ENCODE results near the gene FAM81A.
"Not testable (repeated sequence)": the region's sequence is repeated elsewhere in the genome, so short reads cannot be mapped to it uniquely, and the experiment has no call there.

The FAM81A gene

GRCh38 chr15:59521443-59521842 lies 83.5 kb downstream of the FAM81A start:
- H3K27me3 ChIP-seq (ENCODE audit: insufficient read depth, low read length, poor library complexity): no peaks in the 10 kb centered on the region
- no peak overlapping the region for H4K8ac ChIP-seq (ENCODE audit: low read depth, low read length)
- no peak overlapping the region for H4K5ac ChIP-seq (ENCODE audit: low read length)
- H2BK15ac ChIP-seq (replicated peaks; ENCODE audit: low read depth): no peak overlapping the region
- H3K9ac ChIP-seq (ENCODE audit: low read length): no peak overlapping the region
- no peak overlapping the region for H3K56ac ChIP-seq (ENCODE audit: low read length)
- no peak overlapping the region for H3K18ac ChIP-seq (ENCODE audit: low read length)
- no peak overlapping the region for H3K23ac ChIP-seq (ENCODE audit: low read length)
- H2AK5ac ChIP-seq (ENCODE audit: low read length): no peak overlapping the region
- no peaks in the 10 kb centered on the region for H3K79me1 ChIP-seq (ENCODE audit: low read length)
- H2BK120ac ChIP-seq (ENCODE audit: low read depth, low read length): no peak overlapping the region
- no peak overlapping the region for H3K4me2 ChIP-seq (ENCODE audit: low read length)
- H3K4me1 ChIP-seq (ENCODE audit: control insufficient read depth, low read depth, low read length): no peaks in the 10 kb centered on the region
- H2BK5ac ChIP-seq (ENCODE audit: low read length): no peak overlapping the region
- H3K4ac ChIP-seq (ENCODE audit: low read depth, low read length): no peak overlapping the region
- no CpG with 5 or more reads among the region's 5 CpGs for WGBS (ENCODE audit: extremely low coverage, insufficient coverage, low lambda C conversion rate)
- H3K27ac ChIP-seq (ENCODE audit: low read depth, low read length): no peak overlapping the region
- no peak for DNase-seq
- H3K79me2 ChIP-seq (ENCODE audit: control insufficient read depth, insufficient read depth, low read length): no peaks in the 10 kb centered on the region
- H3K36me3 ChIP-seq (ENCODE audit: control insufficient read depth, insufficient read depth, low read length): no peaks in the 10 kb centered on the region
- no peak overlapping the region for H3K4me3 ChIP-seq (ENCODE audit: low read length)

- no peak overlapping the region for H4K5ac ChIP-seq (ENCODE audit: low read length)
- H3K79me2 ChIP-seq (ENCODE audit: control insufficient read depth, insufficient read depth, low read length): no peaks in the 10 kb centered on the region
- no CpG with 5 or more reads among the region's 15 CpGs for WGBS (ENCODE audit: extremely low coverage, insufficient coverage, low lambda C conversion rate)
- no peak overlapping the region for H3K4me3 ChIP-seq (ENCODE audit: low read length)
- H3K36me3 ChIP-seq (ENCODE audit: control insufficient read depth, insufficient read depth, low read length): no peaks in the 10 kb centered on the region
- H3K27me3 ChIP-seq (ENCODE audit: insufficient read depth, low read length, poor library complexity): no peaks in the 10 kb centered on the region
- peak; percentile 28 for DNase-seq
- no peak overlapping the region for H2BK15ac ChIP-seq (replicated peaks; ENCODE audit: low read depth)
- H2BK120ac ChIP-seq (ENCODE audit: low read depth, low read length): no peak overlapping the region
- no peaks in the 10 kb centered on the region for H3K4me1 ChIP-seq (ENCODE audit: control insufficient read depth, low read depth, low read length)
- no peak overlapping the region for H3K9ac ChIP-seq (ENCODE audit: low read length)
- H3K18ac ChIP-seq (ENCODE audit: low read length): no peak overlapping the region
- no peaks in the 10 kb centered on the region for H3K79me1 ChIP-seq (ENCODE audit: low read length)
- no peak overlapping the region for H3K4me2 ChIP-seq (ENCODE audit: low read length)
- H3K56ac ChIP-seq (ENCODE audit: low read length): no peak overlapping the region
- H2AK5ac ChIP-seq (ENCODE audit: low read length): no peak overlapping the region
- H3K27ac ChIP-seq (ENCODE audit: low read depth, low read length): no peak overlapping the region
- H4K8ac ChIP-seq (ENCODE audit: low read depth, low read length): no peak overlapping the region
- no peak overlapping the region for H3K23ac ChIP-seq (ENCODE audit: low read length)
- no peak overlapping the region for H3K4ac ChIP-seq (ENCODE audit: low read depth, low read length)
- H2BK5ac ChIP-seq (ENCODE audit: low read length): no peak overlapping the region
Observed at GRCh38 chr15:59522988-59523461, 85.0 kb downstream of the FAM81A start.

- no peak overlapping the region for H4K5ac ChIP-seq (ENCODE audit: low read length)
- H3K4me2 ChIP-seq (ENCODE audit: low read length): no peak overlapping the region
- H2BK120ac ChIP-seq (ENCODE audit: low read depth, low read length): no peak overlapping the region
- H4K8ac ChIP-seq (ENCODE audit: low read depth, low read length): no peak overlapping the region
- no peak overlapping the region for H3K4me3 ChIP-seq (ENCODE audit: low read length)
- no peak for DNase-seq
- no peak overlapping the region for H3K23ac ChIP-seq (ENCODE audit: low read length)
- H3K9ac ChIP-seq (ENCODE audit: low read length): no peak overlapping the region
- H3K56ac ChIP-seq (ENCODE audit: low read length): no peak overlapping the region
- H3K4ac ChIP-seq (ENCODE audit: low read depth, low read length): no peak overlapping the region
- no peak overlapping the region for H3K18ac ChIP-seq (ENCODE audit: low read length)
- no peak overlapping the region for H2AK5ac ChIP-seq (ENCODE audit: low read length)
- H2BK5ac ChIP-seq (ENCODE audit: low read length): no peak overlapping the region
- no peaks in the 10 kb centered on the region for H3K4me1 ChIP-seq (ENCODE audit: control insufficient read depth, low read depth, low read length)
- H2BK15ac ChIP-seq (replicated peaks; ENCODE audit: low read depth): no peak overlapping the region
- no peaks in the 10 kb centered on the region for H3K36me3 ChIP-seq (ENCODE audit: control insufficient read depth, insufficient read depth, low read length)
- no peaks in the 10 kb centered on the region for H3K79me2 ChIP-seq (ENCODE audit: control insufficient read depth, insufficient read depth, low read length)
- no peaks in the 10 kb centered on the region for H3K27me3 ChIP-seq (ENCODE audit: insufficient read depth, low read length, poor library complexity)
- no peak overlapping the region for H3K27ac ChIP-seq (ENCODE audit: low read depth, low read length)
- WGBS (ENCODE audit: extremely low coverage, insufficient coverage, low lambda C conversion rate): no CpG with 5 or more reads among the region's 6 CpGs
- H3K79me1 ChIP-seq (ENCODE audit: low read length): no peaks in the 10 kb centered on the region
Observed at GRCh38 chr15:59523702-59524101, 85.7 kb downstream of the FAM81A start.

- Histone ChIP-seq H2BK5ac (ENCODE audit: low read length) (no peak overlapping the region), H3K4me2 (ENCODE audit: low read length) (no peak overlapping the region), H3K18ac (ENCODE audit: low read length) (no peak overlapping the region), H3K23ac (ENCODE audit: low read length) (no peak overlapping the region), H2AK5ac (ENCODE audit: low read length) (no peak overlapping the region), H3K4ac (ENCODE audit: low read depth, low read length) (no peak overlapping the region), H3K27ac (ENCODE audit: low read depth, low read length) (no peak overlapping the region), H3K4me3 (ENCODE audit: low read length) (no peak overlapping the region), H3K9ac (ENCODE audit: low read length) (no peak overlapping the region), H3K36me3 (ENCODE audit: control insufficient read depth, insufficient read depth, low read length) (no peaks in the 10 kb centered on the region), H4K5ac (ENCODE audit: low read length) (no peak overlapping the region), H3K79me1 (ENCODE audit: low read length) (no peaks in the 10 kb centered on the region), H4K8ac (ENCODE audit: low read depth, low read length) (no peak overlapping the region), H3K4me1 (ENCODE audit: control insufficient read depth, low read depth, low read length) (no peaks in the 10 kb centered on the region), H3K56ac (ENCODE audit: low read length) (no peak overlapping the region), H2BK15ac (replicated peaks; ENCODE audit: low read depth) (no peak overlapping the region), H3K79me2 (ENCODE audit: control insufficient read depth, insufficient read depth, low read length) (no peaks in the 10 kb centered on the region), H3K27me3 (ENCODE audit: insufficient read depth, low read length, poor library complexity) (no peaks in the 10 kb centered on the region), H2BK120ac (ENCODE audit: low read depth, low read length) (no peak overlapping the region)
- WGBS (ENCODE audit: extremely low coverage, insufficient coverage, low lambda C conversion rate): no CpG with 5 or more reads among the region's 5 CpGs
- no peak for DNase-seq
Observed at GRCh38 chr15:59524331-59524731, 86.3 kb downstream of the FAM81A start.

GRCh38 chr15:59526466-59526865 lies 88.5 kb downstream of the FAM81A start:
- not testable (repeated sequence) for H3K56ac ChIP-seq (ENCODE audit: low read length); H3K4me1 ChIP-seq (ENCODE audit: control insufficient read depth, low read depth, low read length); H2AK5ac ChIP-seq (ENCODE audit: low read length); H3K23ac ChIP-seq (ENCODE audit: low read length); H2BK5ac ChIP-seq (ENCODE audit: low read length); H3K79me2 ChIP-seq (ENCODE audit: control insufficient read depth, insufficient read depth, low read length); H3K79me1 ChIP-seq (ENCODE audit: low read length); H3K4me2 ChIP-seq (ENCODE audit: low read length); H4K5ac ChIP-seq (ENCODE audit: low read length); H3K4me3 ChIP-seq (ENCODE audit: low read length); H3K4ac ChIP-seq (ENCODE audit: low read depth, low read length); H2BK15ac ChIP-seq (replicated peaks; ENCODE audit: low read depth); H3K36me3 ChIP-seq (ENCODE audit: control insufficient read depth, insufficient read depth, low read length); H3K9ac ChIP-seq (ENCODE audit: low read length); DNase-seq; H3K27me3 ChIP-seq (ENCODE audit: insufficient read depth, low read length, poor library complexity); H3K27ac ChIP-seq (ENCODE audit: low read depth, low read length); H3K18ac ChIP-seq (ENCODE audit: low read length); H4K8ac ChIP-seq (ENCODE audit: low read depth, low read length); H2BK120ac ChIP-seq (ENCODE audit: low read depth, low read length)
- no CpG with 5 or more reads among the region's 6 CpGs for WGBS (ENCODE audit: extremely low coverage, insufficient coverage, low lambda C conversion rate)

- WGBS (ENCODE audit: extremely low coverage, insufficient coverage, low lambda C conversion rate): no CpG with 5 or more reads among the region's 1 CpG
- Histone ChIP-seq H2BK5ac (ENCODE audit: low read length) (no peak overlapping the region), H3K18ac (ENCODE audit: low read length) (no peak overlapping the region), H3K27me3 (ENCODE audit: insufficient read depth, low read length, poor library complexity) (no peaks in the 10 kb centered on the region), H2BK15ac (replicated peaks; ENCODE audit: low read depth) (no peak overlapping the region), H2AK5ac (ENCODE audit: low read length) (no peak overlapping the region), H3K4me2 (ENCODE audit: low read length) (no peak overlapping the region), H3K56ac (ENCODE audit: low read length) (no peak overlapping the region), H4K8ac (ENCODE audit: low read depth, low read length) (no peak overlapping the region), H3K36me3 (ENCODE audit: control insufficient read depth, insufficient read depth, low read length) (no peaks in the 10 kb centered on the region), H4K5ac (ENCODE audit: low read length) (no peak overlapping the region), H3K79me1 (ENCODE audit: low read length) (no peaks in the 10 kb centered on the region), H3K27ac (ENCODE audit: low read depth, low read length) (no peak overlapping the region), H3K4me3 (ENCODE audit: low read length) (no peak overlapping the region), H3K4me1 (ENCODE audit: control insufficient read depth, low read depth, low read length) (no peaks in the 10 kb centered on the region), H3K9ac (ENCODE audit: low read length) (no peak overlapping the region), H3K23ac (ENCODE audit: low read length) (no peak overlapping the region), H2BK120ac (ENCODE audit: low read depth, low read length) (no peak overlapping the region), H3K4ac (ENCODE audit: low read depth, low read length) (no peak overlapping the region), H3K79me2 (ENCODE audit: control insufficient read depth, insufficient read depth, low read length) (no peaks in the 10 kb centered on the region)
- DNase-seq: no peak
Observed at GRCh38 chr15:59528429-59528828, 90.4 kb downstream of the FAM81A start.
